ENCODE data around the gene MYH9.

DNA sequence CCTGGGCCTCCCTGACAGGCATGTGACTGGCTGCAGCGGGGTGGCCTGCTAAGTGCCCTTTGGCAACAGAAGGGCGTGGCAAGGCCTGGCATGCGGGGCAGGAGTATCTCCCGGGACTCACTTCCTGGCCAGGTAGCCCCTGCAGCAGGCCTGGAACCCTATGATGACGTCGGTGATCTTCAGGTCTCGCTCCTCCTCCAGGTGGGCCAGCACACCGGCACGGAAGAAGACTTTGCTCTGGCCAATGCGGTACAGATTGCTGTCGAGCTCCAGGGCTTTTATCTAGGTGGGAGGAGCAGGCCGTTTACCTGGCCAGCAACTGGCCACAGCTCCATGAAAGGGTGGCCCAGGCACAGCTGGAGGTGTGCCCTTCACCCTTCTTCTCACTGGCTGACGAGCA is 83.9 kb downstream of the MYH9 start:
- TF ChIP-seq POLR2A (IDR thresholded peaks at IDR 0.05) = no peak
- no peak for TF ChIP-seq CTCF (IDR thresholded peaks at IDR 0.05)

All from heart left ventricle (tissue), 13 donors.